PC-9 (cell line): ENCODE measurements around the gene MAP6D1. TPM values are rescaled to one million over a fixed set of nuclear protein-coding genes. Genes with fewer than 3 reads are reported as not detected.

ENCODE experiments used
- BruUV-seq: library from RNA; stranded (reverse); fragments of 400-500 nt; replicated peaks from 2 replicates; lab custom pipeline; 2021; lab: Mats Ljungman, UMichigan
- CTCF ChIA-PET: fragments of 300-600 bp; sonication (Branson Sonifier 250); formaldehyde crosslinking; loops from one replicate; lab custom pipeline; 2022; ENCODE audit warnings: antibody characterized with exemption; lab: Charles Lee
- POLR2A ChIA-PET: fragments of 300-600 bp; sonication (Branson Sonifier 250); formaldehyde crosslinking; loops from one replicate; lab custom pipeline; 2022; ENCODE audit warnings: antibody characterized with exemption; ENCODE audit not compliant: unreplicated experiment; lab: Charles Lee
- DNase-seq, 2 experiments: peaks; one replicate each; pipeline versions ENCODE4 v3.0.0 to v3.0.0-alpha.2; 2015 to 2022; ENCODE audit warnings: mixed read lengths in 1 of 2
- H2AFZ ChIP-seq: fragments of 200-600 bp; sonication (generic); 2 replicates; pipeline ENCODE4 v1.8.1; 2017; ENCODE audit warnings: antibody characterized with exemption
- H3F3A ChIP-seq: fragments of 200-600 bp; sonication (generic); 2 replicates; pipeline ENCODE4 v1.8.1; 2017; ENCODE audit warnings: antibody characterized with exemption, mild to moderate bottlenecking, low read depth; ENCODE audit not compliant: insufficient read depth
- H3K27ac ChIP-seq: fragments of 200-600 bp; sonication (generic); 2 replicates; pipeline ENCODE4 v1.6.1; 2016; ENCODE audit warnings: mixed run types
- H3K27me3 ChIP-seq: fragments of 200-600 bp; sonication (generic); 2 replicates; pipeline ENCODE4 v1.6.1; 2016; ENCODE audit warnings: low read depth, mixed run types; ENCODE audit not compliant: insufficient read depth
- H3K36me3 ChIP-seq: fragments of 200-600 bp; sonication (generic); 2 replicates; pipeline ENCODE4 v1.6.1; 2016; ENCODE audit warnings: low read depth, mixed run types
- H3K4me1 ChIP-seq: fragments of 200-600 bp; sonication (generic); replicated peaks from 2 replicates; pipeline ENCODE4 v1.6.1; 2016; ENCODE audit warnings: mixed run types; ENCODE audit not compliant: insufficient read depth
- H3K4me2 ChIP-seq: fragments of 200-600 bp; sonication (generic); 2 replicates; pipeline ENCODE4 v1.6.1; 2017; ENCODE audit warnings: mixed run types
- H3K4me3 ChIP-seq: fragments of 200-600 bp; sonication (generic); 2 replicates; pipeline ENCODE4 v1.6.1; 2016; ENCODE audit warnings: mixed run types
- H3K79me2 ChIP-seq: fragments of 200-600 bp; sonication (generic); 2 replicates; pipeline ENCODE4 v1.6.1; 2017; ENCODE audit warnings: low read depth, mixed run types
- H3K9me2 ChIP-seq: fragments of 200-600 bp; sonication (generic); 2 replicates; pipeline ENCODE4 v1.8.1; 2017; ENCODE audit warnings: mild to moderate bottlenecking; ENCODE audit not compliant: insufficient read depth
- H3K9me3 ChIP-seq: fragments of 200-600 bp; sonication (generic); 2 replicates; pipeline ENCODE4 v1.8.1; 2016; ENCODE audit warnings: low read depth; ENCODE audit not compliant: insufficient read depth
- H4K20me1 ChIP-seq: fragments of 200-600 bp; sonication (generic); 2 replicates; pipeline ENCODE4 v1.8.1; 2017; ENCODE audit not compliant: insufficient read depth
- CTCF ChIP-seq: fragments of 200-600 bp; sonication (generic); conservative IDR thresholded peaks from 2 replicates; pipeline ENCODE4 v1.6.1; 2017; ENCODE audit warnings: mixed run types, antibody characterized with exemption, mild to moderate bottlenecking, moderate library complexity
- EZH2 ChIP-seq: fragments of 200-600 bp; sonication (generic); IDR thresholded peaks from 2 replicates; pipeline ENCODE4 v1.8.0; 2017; ENCODE audit warnings: antibody characterized with exemption, low read depth
- intact Hi-C: fragments of 100-400 bp; cut with micrococcal nuclease; formaldehyde crosslinking; loops from one replicate; pipeline ENCODE4 v1.10.0; 2022; ENCODE audit not compliant: unreplicated experiment
- total RNA-seq: library from RNA; stranded (reverse); gene quantifications from 2 replicates; pipeline ENCODE4 v1.2.3, GENCODE V29; 2021

Gene MAP6D1
- total RNA-seq, 1 experiment from 2014 or later: 2.2 TPM

DNA sequence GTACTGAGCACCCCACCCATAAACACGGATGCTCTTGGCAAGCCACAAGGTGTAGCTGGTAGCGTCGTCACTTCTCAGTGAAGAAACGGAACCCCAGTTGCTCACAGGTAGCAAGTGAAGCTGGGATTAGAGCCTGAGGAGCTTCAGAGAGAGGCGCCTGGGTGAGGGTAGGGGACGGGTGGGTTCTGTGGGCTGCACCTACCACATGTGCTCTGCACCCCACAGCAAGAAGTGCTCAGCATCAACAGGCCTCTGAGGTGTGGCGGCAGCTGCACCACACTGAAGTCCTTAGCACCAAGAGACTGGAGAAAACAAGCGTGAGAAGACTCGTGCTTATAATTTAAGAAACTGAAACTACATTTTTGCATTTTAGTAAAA, 9.8 kb downstream of the MAP6D1 start:
- intact Hi-C loops: no loop called here
- Histone ChIP-seq H3K9me2 (no peaks in the 10 kb centered on the region), H3K27ac (no peak overlapping the region), H2AFZ (no peak overlapping the region), H3K27me3 (no peaks in the 10 kb centered on the region), H3K4me3 (no peak overlapping the region), H3K79me2 (no peaks in the 10 kb centered on the region), H3K4me2 (no peak overlapping the region), H3K9me3 (no peaks in the 10 kb centered on the region), H3K36me3 (no peaks in the 10 kb centered on the region), H3K4me1 (no peaks in the 10 kb centered on the region), H3F3A (no peaks in the 10 kb centered on the region), H4K20me1 (no peaks in the 10 kb centered on the region)
- BruUV-seq: no TSS peak
- TF ChIP-seq EZH2: no peak
- no peak for TF ChIP-seq CTCF
- POLR2A ChIA-PET: no interaction called here
- CTCF ChIA-PET: interaction anchor here (0.6 kb wide), 1 partner anchor 79 kb away, joined by 7 read pairs; no protein-coding TSS in a partner anchor
- no peak for DNase-seq

DNA sequence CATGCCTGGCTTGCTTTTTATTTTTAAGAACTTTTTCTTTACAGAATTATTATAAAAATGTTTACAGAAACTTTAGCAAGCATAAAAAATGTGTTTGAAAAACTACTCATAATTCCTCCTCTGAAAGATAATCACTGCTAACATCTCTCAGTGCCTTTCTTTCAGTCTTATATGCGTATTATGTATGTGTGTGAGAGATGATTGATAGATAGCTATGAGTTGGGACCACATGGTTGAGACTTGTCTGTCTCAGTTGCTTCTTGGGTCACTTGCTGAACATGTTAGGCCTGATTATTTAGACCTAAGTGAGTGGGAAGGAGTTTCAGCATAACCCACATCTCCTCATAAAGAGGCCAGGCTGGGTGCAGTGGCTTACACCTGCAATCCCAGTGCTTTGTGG, 11.1 kb downstream of the MAP6D1 start:
- Histone ChIP-seq H3K4me1 (no peaks in the 10 kb centered on the region), H3K27ac (no peak overlapping the region), H3K27me3 (no peaks in the 10 kb centered on the region), H4K20me1 (no peaks in the 10 kb centered on the region), H3K4me2 (no peak overlapping the region), H3K4me3 (no peak overlapping the region), H3K36me3 (0 out of 2 replicates have a peak, but pooled peaks cover 4% of the 10 kb centered on the region), H2AFZ (no peak overlapping the region), H3F3A (no peaks in the 10 kb centered on the region), H3K79me2 (no peaks in the 10 kb centered on the region), H3K9me2 (no peaks in the 10 kb centered on the region), H3K9me3 (no peaks in the 10 kb centered on the region)
- intact Hi-C loops: no loop called here
- no peak for TF ChIP-seq EZH2
- no peak for TF ChIP-seq CTCF
- no peak for DNase-seq
- ChIA-PET POLR2A (no interaction called here), CTCF (interaction anchor here (0.6 kb wide), 1 partner anchor 222 kb away, joined by 3 read pairs; no protein-coding TSS in a partner anchor)
- no TSS peak for BruUV-seq

DNA sequence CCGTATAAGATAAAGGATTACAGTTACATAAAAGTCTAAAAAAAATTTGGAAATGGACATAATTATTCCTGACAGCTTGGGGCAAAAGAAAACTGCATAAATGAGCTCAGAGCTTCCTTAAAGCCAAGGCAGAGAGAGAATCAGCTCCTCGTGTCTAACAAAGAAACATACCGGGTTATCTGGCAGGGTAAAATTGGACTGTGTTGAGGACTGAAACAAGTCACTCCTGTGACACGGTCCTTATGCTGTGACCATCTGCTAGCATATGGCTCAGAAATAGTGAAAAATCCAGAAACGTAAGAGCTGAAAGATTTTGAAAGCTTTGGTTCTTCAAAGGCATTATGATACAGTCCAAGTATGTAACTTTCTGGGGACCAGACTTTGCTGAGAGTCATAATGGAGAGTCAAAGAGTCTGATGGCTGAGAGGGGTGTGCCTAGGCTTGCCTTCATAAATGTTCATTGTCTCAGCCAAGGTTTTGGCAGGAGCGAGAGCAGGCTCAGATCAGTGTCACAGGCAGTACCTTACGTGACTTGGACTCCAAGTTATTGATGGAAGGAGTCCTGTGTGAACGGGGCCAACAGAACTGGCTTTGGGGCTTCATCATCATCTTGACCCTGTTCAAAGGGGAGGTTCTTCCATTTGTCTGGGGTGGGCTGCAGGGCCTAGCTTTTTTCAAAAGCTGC, 12.5 kb downstream of the MAP6D1 start:
- H3K79me2 ChIP-seq: no peaks in the 10 kb centered on the region
- DNase-seq: no peak
- H3K4me3 ChIP-seq: no peak overlapping the region
- intact Hi-C loops: no loop called here
- 0 out of 2 replicates have a peak, but pooled peaks cover 5% of the 10 kb centered on the region for H3K36me3 ChIP-seq
- H4K20me1 ChIP-seq: no peaks in the 10 kb centered on the region
- BruUV-seq: no TSS peak
- TF ChIP-seq EZH2: no peak
- no peak for TF ChIP-seq CTCF
- POLR2A ChIA-PET: no interaction called here
- H3K9me3 ChIP-seq: no peaks in the 10 kb centered on the region
- no peak overlapping the region for H2AFZ ChIP-seq
- H3K4me1 ChIP-seq: no peaks in the 10 kb centered on the region
- H3K9me2 ChIP-seq: no peaks in the 10 kb centered on the region
- no peaks in the 10 kb centered on the region for H3F3A ChIP-seq
- no peak overlapping the region for H3K27ac ChIP-seq
- no peak overlapping the region for H3K4me2 ChIP-seq
- CTCF ChIA-PET: no interaction called here
- H3K27me3 ChIP-seq: no peaks in the 10 kb centered on the region
